ENCODE measurements around the gene INTS13.

- TF ChIP-seq EZH2 (IDR thresholded peaks at IDR 0.05) (no peak), POLR2AphosphoS5 (IDR thresholded peaks at IDR 0.05; ENCODE audit: borderline replicate concordance, low read depth, low read length) (no peak), FOXP2 (optimal IDR thresholded peaks at IDR 0.05; ENCODE audit: control extremely low read depth, extremely low read length, insufficient read depth) (no peak)
Observed at GRCh38 chr12:26940516-26941214, 2.9 kb upstream of the INTS13 start.
